ENCODE measurements around the gene CREB5.
"Not testable (repeated sequence)": the region's sequence is repeated elsewhere in the genome, so short reads cannot be mapped to it uniquely, and the experiment has no call there.

The CREB5 gene

GRCh38 chr7:28411876-28412662 lies at the start of gene CREB5:
TSS of gene CREB5 (plus strand) at chr7:28412518. CDS start at chr7:28412915, 397 bp downstream.
- DNase-seq, result no peak

GRCh38 chr7:28362812-28363211 lies 49.5 kb upstream of the CREB5 start:
- no peak for DNase-seq

- no peak for DNase-seq
Measured at GRCh38 chr7:28364082-28364481, 48.2 kb upstream of the CREB5 start.

GRCh38 chr7:28369523-28369922 lies 42.8 kb upstream of the CREB5 start:
- no peak for DNase-seq

- DNase-seq, result no peak
Measured at GRCh38 chr7:28371846-28372245, 40.5 kb upstream of the CREB5 start.

GRCh38 chr7:28373990-28374389 lies 38.3 kb upstream of the CREB5 start:
- no peak for DNase-seq

- no peak for DNase-seq
Measured at GRCh38 chr7:28375729-28376128, 36.6 kb upstream of the CREB5 start.

GRCh38 chr7:28376634-28377033 lies 35.7 kb upstream of the CREB5 start:
- no peak for DNase-seq

GRCh38 chr7:28378574-28379149 lies 33.7 kb upstream of the CREB5 start:
- DNase-seq, result no peak

- no peak for DNase-seq
Measured at GRCh38 chr7:28381466-28381865, 30.9 kb upstream of the CREB5 start.

- no peak for DNase-seq
Measured at GRCh38 chr7:28382144-28382543, 30.2 kb upstream of the CREB5 start.

- DNase-seq, result no peak
Measured at GRCh38 chr7:28383975-28384374, 28.3 kb upstream of the CREB5 start.

GRCh38 chr7:28389504-28390395 lies 22.6 kb upstream of the CREB5 start:
- no peak for DNase-seq

- no peak for DNase-seq
Measured at GRCh38 chr7:28390426-28390825, 21.9 kb upstream of the CREB5 start.

GRCh38 chr7:28392289-28392688 lies 20.0 kb upstream of the CREB5 start:
- no peak for DNase-seq

GRCh38 chr7:28395404-28395803 lies 16.9 kb upstream of the CREB5 start:
- no peak for DNase-seq

GRCh38 chr7:28395831-28396230 lies 16.5 kb upstream of the CREB5 start:
- no peak for DNase-seq

GRCh38 chr7:28397141-28397540 lies 15.2 kb upstream of the CREB5 start:
- DNase-seq, result no peak

- no peak for DNase-seq
Measured at GRCh38 chr7:28400838-28401360, 11.4 kb upstream of the CREB5 start.

GRCh38 chr7:28401567-28401966 lies 10.8 kb upstream of the CREB5 start:
- not testable (repeated sequence) for DNase-seq

- no peak for DNase-seq
Measured at GRCh38 chr7:28405662-28406061, 6.7 kb upstream of the CREB5 start.

- no peak for DNase-seq
Measured at GRCh38 chr7:28406192-28406591, 6.1 kb upstream of the CREB5 start.

GRCh38 chr7:28407651-28408050 lies 4.7 kb upstream of the CREB5 start:
- no peak for DNase-seq
